ENCODE data around the gene BSPRY. TPM values are rescaled to one million over a fixed set of nuclear protein-coding genes. Genes with fewer than 3 reads are reported as not detected.
A peak's percentile ranks its signal among the peaks of the same experiment; 100 is the strongest.

BSPRY gene
- polyA plus RNA-seq, 1 donor from 2014 or later, result not detected

GRCh38 chr9:113307396-113307975, 41.9 kb upstream of the BSPRY start:
- H3K4me2 ChIP-seq (ENCODE audit: low read length), result no peak overlapping the region
- H3F3A ChIP-seq (ENCODE audit: insufficient read depth, low read length, poor library complexity, severe bottlenecking), result no peaks in the 10 kb centered on the region
- H3K27me3 ChIP-seq (ENCODE audit: insufficient read depth, low read depth, low read length), result no peaks in the 10 kb centered on the region
- H2AFZ ChIP-seq (ENCODE audit: low read depth, low read length), result no peak overlapping the region
- H3K79me2 ChIP-seq (replicated peaks; ENCODE audit: insufficient read depth, low read length), result no peaks in the 10 kb centered on the region
- H3K4me3 ChIP-seq (ENCODE audit: low read length), result no peak overlapping the region
- H3K9ac ChIP-seq (ENCODE audit: low read length), result no peak overlapping the region
- no peaks in the 10 kb centered on the region for H3K36me3 ChIP-seq (ENCODE audit: insufficient read depth, low read length)
- H3K9me2 ChIP-seq (ENCODE audit: insufficient read depth, low read length), result no peaks in the 10 kb centered on the region
- H4K20me1 ChIP-seq (ENCODE audit: insufficient read depth), result no peaks in the 10 kb centered on the region
- no peak for TF ChIP-seq CTCF (IDR thresholded peaks at IDR 0.05; ENCODE audit: poor library complexity, severe bottlenecking)
- no peak for TF ChIP-seq EP300 (conservative IDR thresholded peaks at IDR 0.05; ENCODE audit: poor library complexity, severe bottlenecking)
- no peak for TF ChIP-seq SMC3 (conservative IDR thresholded peaks at IDR 0.05; ENCODE audit: poor library complexity)
- TF ChIP-seq POLR2AphosphoS5 (IDR thresholded peaks at IDR 0.05), result no peak
- TF ChIP-seq EZH2 (IDR thresholded peaks at IDR 0.05; ENCODE audit: borderline replicate concordance, insufficient read depth, low read length, poor library complexity, severe bottlenecking), result no peak
- no peaks in the 10 kb centered on the region for H3K9me3 ChIP-seq (ENCODE audit: low read length)
- H3K27ac ChIP-seq (ENCODE audit: low read length), result no peak overlapping the region

GRCh38 chr9:113309204-113309813, 40.0 kb upstream of the BSPRY start:
- H4K20me1 ChIP-seq (ENCODE audit: insufficient read depth), result no peaks in the 10 kb centered on the region
- H3K9ac ChIP-seq (ENCODE audit: low read length), result no peak overlapping the region
- H3K79me2 ChIP-seq (replicated peaks; ENCODE audit: insufficient read depth, low read length), result no peaks in the 10 kb centered on the region
- no peaks in the 10 kb centered on the region for H3K36me3 ChIP-seq (ENCODE audit: insufficient read depth, low read length)
- peak; percentile 75 for TF ChIP-seq RAD21 (conservative IDR thresholded peaks at IDR 0.05)
- TF ChIP-seq MXI1 (conservative IDR thresholded peaks at IDR 0.05; ENCODE audit: poor library complexity, severe bottlenecking), result no peak
- TF ChIP-seq REST (IDR thresholded peaks at IDR 0.05; ENCODE audit: borderline replicate concordance), result no peak
- TF ChIP-seq SMC3 (conservative IDR thresholded peaks at IDR 0.05; ENCODE audit: poor library complexity), result peak; percentile 68
- TF ChIP-seq CTCF (IDR thresholded peaks at IDR 0.05; ENCODE audit: poor library complexity, severe bottlenecking), result peak; percentile 69
- TF ChIP-seq TAF1 (IDR thresholded peaks at IDR 0.05; ENCODE audit: low read depth), result no peak
- no peak overlapping the region for H2AFZ ChIP-seq (ENCODE audit: low read depth, low read length)
- no peaks in the 10 kb centered on the region for H3K9me2 ChIP-seq (ENCODE audit: insufficient read depth, low read length)
- no peak overlapping the region for H3K4me2 ChIP-seq (ENCODE audit: low read length)
- H3K9me3 ChIP-seq (ENCODE audit: low read length), result no peaks in the 10 kb centered on the region
- no peaks in the 10 kb centered on the region for H3F3A ChIP-seq (ENCODE audit: insufficient read depth, low read length, poor library complexity, severe bottlenecking)
- no peak overlapping the region for H3K4me3 ChIP-seq (ENCODE audit: low read length)
- no peak overlapping the region for H3K27ac ChIP-seq (ENCODE audit: low read length)
- no peaks in the 10 kb centered on the region for H3K27me3 ChIP-seq (ENCODE audit: insufficient read depth, low read depth, low read length)

Measured in neural cell (in vitro differentiated cells).